GM19452 (cell line): ENCODE results near the gene AP4S1.

Experiments
- ATAC-seq: cut with Tn5 transposase; IDR thresholded peaks from one replicate; pipeline ENCODE4 v1.9.1; 2021; ENCODE audit not compliant: unreplicated experiment

AP4S1 gene

GRCh38 chr14:31128601-31129526 lies 103.4 kb downstream of the AP4S1 start:
- ATAC-seq = no peak

GRCh38 chr14:31133133-31133532 lies 107.7 kb downstream of the AP4S1 start:
- ATAC-seq = no peak

GRCh38 chr14:31137214-31137889 lies 111.9 kb downstream of the AP4S1 start:
- no peak for ATAC-seq

- no peak for ATAC-seq
Observed at GRCh38 chr14:31138301-31138700, 112.9 kb downstream of the AP4S1 start.

GRCh38 chr14:31139301-31139847 lies 113.9 kb downstream of the AP4S1 start:
- ATAC-seq = no peak

GRCh38 chr14:31142455-31143087 lies 117.1 kb downstream of the AP4S1 start:
- no peak for ATAC-seq
